OCI-LY3 (cell line): ENCODE results near the gene EMILIN1.

Experiments
- EZH2phosphoT487 ChIP-seq: fragments of 200-600 bp; shearing (Covaris generic); IDR thresholded peaks from 2 replicates; pipeline ENCODE4 v1.6.1; 2018; ENCODE audit warnings: antibody characterized with exemption, mixed run types, low read depth
- TF ChIP-seq, protein P1 (sequence below): fragments of 200-600, 300-600 bp; sonication (generic); IDR thresholded peaks from 2 replicates; pipeline ENCODE4 v1.5.1; 2014; ENCODE audit warnings: antibody characterized with exemption, low read length, low read depth

GRCh38 chr2:27092696-27093429, 14.4 kb downstream of the EMILIN1 start:
- TF ChIP-seq EZH2phosphoT487, result no peak
- TF ChIP-seq, protein P1, sequence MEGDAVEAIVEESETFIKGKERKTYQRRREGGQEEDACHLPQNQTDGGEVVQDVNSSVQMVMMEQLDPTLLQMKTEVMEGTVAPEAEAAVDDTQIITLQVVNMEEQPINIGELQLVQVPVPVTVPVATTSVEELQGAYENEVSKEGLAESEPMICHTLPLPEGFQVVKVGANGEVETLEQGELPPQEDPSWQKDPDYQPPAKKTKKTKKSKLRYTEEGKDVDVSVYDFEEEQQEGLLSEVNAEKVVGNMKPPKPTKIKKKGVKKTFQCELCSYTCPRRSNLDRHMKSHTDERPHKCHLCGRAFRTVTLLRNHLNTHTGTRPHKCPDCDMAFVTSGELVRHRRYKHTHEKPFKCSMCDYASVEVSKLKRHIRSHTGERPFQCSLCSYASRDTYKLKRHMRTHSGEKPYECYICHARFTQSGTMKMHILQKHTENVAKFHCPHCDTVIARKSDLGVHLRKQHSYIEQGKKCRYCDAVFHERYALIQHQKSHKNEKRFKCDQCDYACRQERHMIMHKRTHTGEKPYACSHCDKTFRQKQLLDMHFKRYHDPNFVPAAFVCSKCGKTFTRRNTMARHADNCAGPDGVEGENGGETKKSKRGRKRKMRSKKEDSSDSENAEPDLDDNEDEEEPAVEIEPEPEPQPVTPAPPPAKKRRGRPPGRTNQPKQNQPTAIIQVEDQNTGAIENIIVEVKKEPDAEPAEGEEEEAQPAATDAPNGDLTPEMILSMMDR, result no peak
